ENCODE data around the gene SRP14.

SRP14 gene

GRCh38 chr15:40067921-40068624, 29.1 kb upstream of the SRP14 start:
- DNase-seq: no peak

- no peak for DNase-seq
Measured at GRCh38 chr15:40066589-40066988, 27.6 kb upstream of the SRP14 start.

GRCh38 chr15:40065166-40065565, 26.2 kb upstream of the SRP14 start:
- no peak for DNase-seq

GRCh38 chr15:40064231-40064894, 25.4 kb upstream of the SRP14 start:
- DNase-seq: peak; percentile 87

GRCh38 chr15:40063563-40064011, 24.6 kb upstream of the SRP14 start:
- peak; percentile 88 for DNase-seq

GRCh38 chr15:40062816-40063562, 24.0 kb upstream of the SRP14 start:
- DNase-seq: no peak

GRCh38 chr15:40061212-40061901, 22.4 kb upstream of the SRP14 start:
- DNase-seq: no peak

GRCh38 chr15:40060236-40060961, 21.4 kb upstream of the SRP14 start:
- no peak for DNase-seq

GRCh38 chr15:40059821-40060220, 20.8 kb upstream of the SRP14 start:
- no peak for DNase-seq

- DNase-seq: peak; percentile 51
Measured at GRCh38 chr15:40058476-40059140, 19.6 kb upstream of the SRP14 start.

- no peak for DNase-seq
Measured at GRCh38 chr15:40055576-40056293, 16.8 kb upstream of the SRP14 start.

- peak; percentile 78 for DNase-seq
Measured at GRCh38 chr15:40054855-40055575, 16.0 kb upstream of the SRP14 start.

GRCh38 chr15:40054605-40054854, 15.5 kb upstream of the SRP14 start:
- DNase-seq: no peak

GRCh38 chr15:40053831-40054604, 15.0 kb upstream of the SRP14 start:
- no peak for DNase-seq

- DNase-seq: no peak
Measured at GRCh38 chr15:40053079-40053830, 14.3 kb upstream of the SRP14 start.

GRCh38 chr15:40052604-40053003, 13.6 kb upstream of the SRP14 start:
- DNase-seq: no peak

GRCh38 chr15:40051616-40052415, 12.8 kb upstream of the SRP14 start:
- no peak for DNase-seq

GRCh38 chr15:40050788-40051470, 11.9 kb upstream of the SRP14 start:
- no peak for DNase-seq

All from EL (cell line).